ENCODE results near the gene TLR9. TPM values are rescaled to one million over a fixed set of nuclear protein-coding genes. Genes with fewer than 3 reads are reported as not detected.

Gene TLR9
- total RNA-seq, 1 experiment from 2014 or later: not detected

- TF ChIP-seq AFF4 (CRISPR knock-in tag; IDR thresholded peaks at IDR 0.05; ENCODE audit: borderline replicate concordance) (no peak), MYBL2 (CRISPR knock-in tag; IDR thresholded peaks at IDR 0.05) (no peak), ZNF219 (CRISPR knock-in tag; IDR thresholded peaks at IDR 0.05; ENCODE audit: borderline replicate concordance) (no peak), SP1 (CRISPR knock-in tag; conservative IDR thresholded peaks at IDR 0.05) (no peak)
These were observed 4.2 kb upstream of the TLR9 start (continued) for GRCh38 chr3:52229656-52230055.

- CTCF ChIA-PET: interaction anchor here (0.5 to 0.6 kb wide), 2 partner anchors 9 to 50 kb away, joined by 3 read pairs; no protein-coding TSS in a partner anchor
- ATAC-seq (no peak), DNase-seq (ENCODE audit: low spot score) (no peak)
- POLR2A ChIA-PET: no interaction called here
- Mint-ChIP-seq H3K36me3 (peaks cover 13% of the 10 kb centered on the region), H3K27ac (no peak overlapping the region), H3K27me3 (ENCODE audit: low read depth) (no peaks in the 10 kb centered on the region), H3K4me1 (peaks cover 3% of the 10 kb centered on the region; the same call in 1 of the 2 replicates), H3K9me3 (no peaks in the 10 kb centered on the region), H3K4me3 (no peak overlapping the region)
- TF ChIP-seq PRDM15 (CRISPR knock-in tag; IDR thresholded peaks at IDR 0.05) (no peak), FOXP1 (CRISPR knock-in tag; IDR thresholded peaks at IDR 0.05; ENCODE audit: borderline replicate concordance) (no peak), ATF2 (CRISPR knock-in tag; IDR thresholded peaks at IDR 0.05; ENCODE audit: borderline replicate concordance, low read depth) (no peak), EMX1 (CRISPR knock-in tag; IDR thresholded peaks at IDR 0.05) (no peak), HMGXB4 (CRISPR knock-in tag; IDR thresholded peaks at IDR 0.05) (no peak), TCF7 (CRISPR knock-in tag; IDR thresholded peaks at IDR 0.05; ENCODE audit: low read depth) (no peak), MXD4 (CRISPR knock-in tag; IDR thresholded peaks at IDR 0.05; ENCODE audit: borderline replicate concordance) (no peak), ZNF416 (CRISPR knock-in tag; IDR thresholded peaks at IDR 0.05) (no peak), ERG (CRISPR knock-in tag; IDR thresholded peaks at IDR 0.05) (no peak), USF1 (CRISPR knock-in tag; IDR thresholded peaks at IDR 0.05) (no peak), E2F5 (CRISPR knock-in tag; IDR thresholded peaks at IDR 0.05) (no peak), ARID4B (CRISPR knock-in tag; IDR thresholded peaks at IDR 0.05; ENCODE audit: borderline replicate concordance) (no peak), RORB (CRISPR knock-in tag; IDR thresholded peaks at IDR 0.05) (no peak)
These were observed 3.4 kb upstream of the TLR9 start for GRCh38 chr3:52228751-52229291.
